Muscle layer of colon (tissue), 2 donors: ENCODE measurements around the gene FEM1C.

Source experiments
- H3K27ac ChIP-seq: one replicate; pipeline ENCODE4 v1.7.0; 2013; ENCODE audit warnings: low read depth, mild to moderate bottlenecking, low read length, moderate library complexity
- H3K27me3 ChIP-seq, 2 donors: one replicate each; pipeline ENCODE4 v1.7.0; 2013; ENCODE audit warnings: low read length in 2 of 2, mild to moderate bottlenecking in 2 of 2; ENCODE audit not compliant: insufficient read depth in 2 of 2, control insufficient read depth in 1 of 2
- H3K36me3 ChIP-seq: one replicate; pipeline ENCODE4 v1.7.0; 2013; ENCODE audit warnings: mild to moderate bottlenecking, low read length; ENCODE audit not compliant: insufficient read depth
- H3K4me1 ChIP-seq: one replicate; pipeline ENCODE4 v1.7.0; 2013; ENCODE audit warnings: mild to moderate bottlenecking, low read length; ENCODE audit not compliant: insufficient read depth
- H3K4me3 ChIP-seq, 2 donors: one replicate each; pipeline ENCODE4 v1.7.0; 2013; ENCODE audit warnings: low read length in 2 of 2, low read depth in 1 of 2, mild to moderate bottlenecking in 1 of 2, moderate library complexity in 1 of 2
- H3K9ac ChIP-seq: one replicate; pipeline ENCODE4 v1.7.0; 2013; ENCODE audit warnings: low read length
- H3K9me3 ChIP-seq: one replicate; pipeline ENCODE4 v1.7.0; 2013; ENCODE audit warnings: mild to moderate bottlenecking, low read length
- donor health status: abdominal sarcoma.
- donor health status: Adenocarcinoma of cecum.

Gene FEM1C

GRCh38 chr5:115514220-115514619 is 30.4 kb downstream of the FEM1C start:
- Histone ChIP-seq H3K4me3 (no peak overlapping the region), H3K9me3 (no peaks in the 10 kb centered on the region), H3K27me3 (no peaks in the 10 kb centered on the region), H3K36me3 (no peaks in the 10 kb centered on the region), H3K9ac (no peak overlapping the region), H3K4me1 (no peaks in the 10 kb centered on the region), H3K27ac (no peak overlapping the region)

GRCh38 chr5:115511632-115512031 is 32.9 kb downstream of the FEM1C start:
- Histone ChIP-seq H3K36me3 (no peaks in the 10 kb centered on the region), H3K9me3 (no peaks in the 10 kb centered on the region), H3K9ac (no peak overlapping the region), H3K27me3 (no peaks in the 10 kb centered on the region), H3K27ac (no peak overlapping the region), H3K4me1 (no peaks in the 10 kb centered on the region), H3K4me3 (no peak overlapping the region)

GRCh38 chr5:115510145-115510645 is 34.4 kb downstream of the FEM1C start:
- no peak overlapping the region for H3K27ac ChIP-seq
- no peaks in the 10 kb centered on the region for H3K9me3 ChIP-seq
- H3K9ac ChIP-seq: no peak overlapping the region
- H3K27me3 ChIP-seq: no peaks in the 10 kb centered on the region
- no peaks in the 10 kb centered on the region for H3K36me3 ChIP-seq
- H3K4me3 ChIP-seq: no peak overlapping the region
- H3K4me1 ChIP-seq: no peaks in the 10 kb centered on the region

GRCh38 chr5:115509547-115509946 is 35.0 kb downstream of the FEM1C start:
- H3K27ac ChIP-seq: no peak overlapping the region
- H3K9me3 ChIP-seq: no peaks in the 10 kb centered on the region
- no peak overlapping the region for H3K9ac ChIP-seq
- H3K27me3 ChIP-seq: no peaks in the 10 kb centered on the region
- H3K36me3 ChIP-seq: no peaks in the 10 kb centered on the region
- H3K4me3 ChIP-seq: no peak overlapping the region
- H3K4me1 ChIP-seq: no peaks in the 10 kb centered on the region

GRCh38 chr5:115507681-115508080 is 36.9 kb downstream of the FEM1C start:
- H3K4me3 ChIP-seq: no peak overlapping the region
- no peak overlapping the region for H3K27ac ChIP-seq
- H3K9ac ChIP-seq: no peak overlapping the region
- H3K27me3 ChIP-seq: no peaks in the 10 kb centered on the region
- no peaks in the 10 kb centered on the region for H3K9me3 ChIP-seq
- no peaks in the 10 kb centered on the region for H3K36me3 ChIP-seq
- no peaks in the 10 kb centered on the region for H3K4me1 ChIP-seq

GRCh38 chr5:115503420-115503819 is 41.2 kb downstream of the FEM1C start:
- no peaks in the 10 kb centered on the region for H3K9me3 ChIP-seq
- H3K27me3 ChIP-seq: no peaks in the 10 kb centered on the region
- H3K36me3 ChIP-seq: no peaks in the 10 kb centered on the region
- H3K4me3 ChIP-seq: no peak overlapping the region
- no peak overlapping the region for H3K27ac ChIP-seq
- peaks cover 4% of the 10 kb centered on the region for H3K4me1 ChIP-seq
- H3K9ac ChIP-seq: no peak overlapping the region

- no peak overlapping the region for H3K4me3 ChIP-seq
- no peak overlapping the region for H3K9ac ChIP-seq
- H3K27me3 ChIP-seq: no peaks in the 10 kb centered on the region
- H3K9me3 ChIP-seq: no peaks in the 10 kb centered on the region
- no peak overlapping the region for H3K27ac ChIP-seq
- H3K4me1 ChIP-seq: peaks cover 4% of the 10 kb centered on the region
- H3K36me3 ChIP-seq: no peaks in the 10 kb centered on the region
Observed at GRCh38 chr5:115501464-115502210, 42.9 kb downstream of the FEM1C start.

GRCh38 chr5:115500225-115500624 is 44.4 kb downstream of the FEM1C start:
- H3K36me3 ChIP-seq: no peaks in the 10 kb centered on the region

GRCh38 chr5:115496936-115497576 is 47.5 kb downstream of the FEM1C start:
- Histone ChIP-seq H3K27ac (no peak overlapping the region), H3K9ac (no peak overlapping the region), H3K36me3 (no peaks in the 10 kb centered on the region), H3K4me1 (peaks cover 4% of the 10 kb centered on the region), H3K4me3 (no peak overlapping the region), H3K9me3 (no peaks in the 10 kb centered on the region), H3K27me3 (no peaks in the 10 kb centered on the region)

More at GRCh38 chr5:115500225-115500624, 44.4 kb downstream of the FEM1C start:
- Histone ChIP-seq H3K27ac (no peak overlapping the region), H3K4me1 (peaks cover 4% of the 10 kb centered on the region), H3K9me3 (no peaks in the 10 kb centered on the region), H3K9ac (no peak overlapping the region), H3K27me3 (no peaks in the 10 kb centered on the region), H3K4me3 (no peak overlapping the region)

- Histone ChIP-seq H3K9me3 (no peaks in the 10 kb centered on the region), H3K27me3 (no peaks in the 10 kb centered on the region), H3K36me3 (no peaks in the 10 kb centered on the region), H3K4me1 (no peaks in the 10 kb centered on the region), H3K9ac (no peak overlapping the region), H3K4me3 (no peak overlapping the region), H3K27ac (no peak overlapping the region)
Observed at GRCh38 chr5:115494570-115495289, 49.8 kb downstream of the FEM1C start.

- Histone ChIP-seq H3K36me3 (no peaks in the 10 kb centered on the region), H3K4me1 (no peaks in the 10 kb centered on the region), H3K27me3 (no peaks in the 10 kb centered on the region), H3K9me3 (no peaks in the 10 kb centered on the region), H3K4me3 (no peak overlapping the region), H3K27ac (no peak overlapping the region), H3K9ac (no peak overlapping the region)
Observed at GRCh38 chr5:115490596-115490995, 54.0 kb downstream of the FEM1C start.
